ENCODE measurements around the gene TMPRSS3. TPM values are rescaled to one million over a fixed set of nuclear protein-coding genes. Genes with fewer than 3 reads are reported as not detected.

The TMPRSS3 gene
- total RNA-seq, 1 donor from 2014 or later: not detected

- DNase-seq (no peak), ATAC-seq (ENCODE audit: poor library complexity) (no peak)
- intact Hi-C loops (cut with DNase I): no loop called here
Observed at GRCh38 chr21:42364304-42364865, 31.5 kb downstream of the TMPRSS3 start.

DNA sequence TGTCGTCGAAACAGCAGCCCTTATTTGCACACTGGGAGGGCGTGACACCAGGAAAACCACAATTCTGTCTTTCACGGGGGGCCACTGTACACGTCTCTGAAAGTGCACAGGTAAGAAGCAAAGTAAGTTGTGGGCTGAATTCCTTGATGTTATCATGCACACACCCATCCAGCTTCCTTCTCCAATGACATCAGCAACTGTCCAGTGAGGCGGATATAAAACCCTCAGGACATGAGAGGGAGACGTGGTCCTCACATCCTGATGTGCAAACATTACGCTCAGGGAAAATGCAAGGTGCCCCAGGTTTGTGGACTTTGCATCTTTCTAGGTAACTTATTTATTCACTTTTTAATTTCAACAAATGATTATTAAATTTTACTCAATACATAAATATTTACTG is 32.5 kb downstream of the TMPRSS3 start:
- ATAC-seq (ENCODE audit: poor library complexity): no peak
- intact Hi-C loops (cut with DNase I): no loop called here
- no peak for DNase-seq

DNA sequence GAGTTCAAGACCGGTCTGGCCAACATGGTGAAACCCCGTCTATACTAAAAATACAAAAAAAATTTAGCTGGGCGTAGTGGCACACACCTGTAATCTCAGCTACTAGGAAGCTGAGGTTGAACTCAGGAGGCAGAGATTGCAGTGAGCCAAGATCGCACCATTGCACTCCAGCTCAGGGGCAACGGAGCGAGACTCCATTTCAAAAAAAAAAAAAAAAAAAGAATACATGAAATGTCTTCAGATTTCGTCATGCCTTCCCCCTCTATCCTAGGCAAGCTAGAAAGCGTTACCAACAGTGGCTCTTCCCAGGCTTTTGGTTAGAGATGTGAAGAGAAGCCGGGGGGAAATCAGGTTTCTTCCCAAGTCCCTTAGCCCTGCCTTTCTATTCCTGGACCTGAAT is 33.2 kb downstream of the TMPRSS3 start:
- intact Hi-C loops (cut with DNase I): no loop called here
- ATAC-seq (ENCODE audit: poor library complexity): no peak
- no peak for DNase-seq

- ATAC-seq (ENCODE audit: poor library complexity): no peak
- intact Hi-C loops (cut with DNase I): no loop called here
- DNase-seq: no peak
Observed at GRCh38 chr21:42362198-42362597, 33.7 kb downstream of the TMPRSS3 start.

DNA sequence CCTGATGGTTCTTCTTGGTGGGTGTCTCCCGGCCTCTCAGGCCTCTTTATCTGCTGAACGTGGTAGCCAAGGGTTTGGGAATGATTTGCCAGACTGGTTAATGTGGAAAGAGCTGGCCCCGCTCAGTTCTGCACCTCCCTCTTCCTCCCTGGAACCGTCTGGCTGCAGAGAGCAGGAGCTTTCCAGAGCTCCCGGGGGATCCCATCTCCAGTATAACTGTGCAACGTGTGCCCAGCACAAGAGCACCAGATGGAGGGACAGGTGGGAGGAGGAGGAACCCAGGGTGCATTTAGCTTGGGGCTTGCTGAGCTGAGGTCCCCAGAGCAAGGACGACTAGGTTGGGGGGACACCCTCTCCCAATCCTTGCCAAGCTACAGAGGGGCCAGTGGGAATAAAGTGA is 34.6 kb downstream of the TMPRSS3 start:
- no peak for ATAC-seq (ENCODE audit: poor library complexity)
- no peak for DNase-seq
- intact Hi-C loops (cut with DNase I): no loop called here

- ATAC-seq (ENCODE audit: poor library complexity) (no peak), DNase-seq (peak; percentile 2)
- intact Hi-C loops (cut with DNase I): no loop called here
Observed at GRCh38 chr21:42360317-42360716, 35.5 kb downstream of the TMPRSS3 start.

- DNase-seq (peak; percentile 13), ATAC-seq (ENCODE audit: poor library complexity) (no peak)
Observed at GRCh38 chr21:42358937-42359336, 36.9 kb downstream of the TMPRSS3 start.

GRCh38 chr21:42358261-42358660 is 37.6 kb downstream of the TMPRSS3 start:
- DNase-seq: peak; percentile 18
- intact Hi-C loops (cut with DNase I): no loop called here

More at GRCh38 chr21:42358937-42359336, 36.9 kb downstream of the TMPRSS3 start:
- intact Hi-C loops (cut with DNase I): no loop called here

DNA sequence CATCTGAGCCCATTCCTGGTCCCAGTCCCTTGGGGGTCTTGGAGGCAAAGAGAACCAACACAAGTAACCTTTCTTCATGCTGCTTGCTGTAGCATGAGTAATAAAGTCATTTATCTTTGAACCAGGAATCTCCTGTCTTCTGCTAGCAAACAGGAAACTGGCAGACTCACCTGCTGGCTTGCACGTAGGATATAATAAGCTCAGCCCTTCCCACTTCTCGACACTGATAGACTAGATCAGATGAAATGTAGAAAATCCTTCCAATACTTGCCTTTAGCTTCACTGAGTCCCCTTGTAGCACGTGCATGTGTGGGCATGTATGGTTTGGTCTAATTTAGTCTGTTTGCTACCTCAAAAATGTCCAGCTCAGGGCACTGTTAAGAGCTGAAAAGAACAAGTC is 38.5 kb downstream of the TMPRSS3 start:
- ATAC-seq (ENCODE audit: poor library complexity) (no peak), DNase-seq (no peak)
- intact Hi-C loops (cut with DNase I): no loop called here

More at GRCh38 chr21:42358261-42358660, 37.6 kb downstream of the TMPRSS3 start:
- ATAC-seq (ENCODE audit: poor library complexity): no peak

DNA sequence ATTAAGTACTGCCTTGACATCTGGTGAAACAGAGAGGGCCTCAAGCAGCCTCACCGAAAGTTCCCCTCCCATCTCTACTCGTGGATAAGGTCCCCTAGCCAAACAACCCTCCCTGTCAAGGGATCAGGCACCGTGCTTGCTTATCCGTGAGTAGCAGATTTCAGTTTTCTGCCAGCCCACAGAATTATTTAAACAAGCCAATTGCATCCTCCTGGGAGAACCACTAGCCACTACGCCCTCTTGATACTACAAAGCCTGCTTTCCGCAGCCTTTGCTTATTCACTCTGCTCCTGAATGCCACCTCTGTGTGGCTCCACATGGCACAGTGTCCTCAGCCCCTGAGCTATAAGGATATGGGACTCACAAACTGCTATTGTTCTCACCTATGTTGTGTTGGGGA is 39.2 kb downstream of the TMPRSS3 start:
- intact Hi-C loops (cut with DNase I): no loop called here
- ATAC-seq (ENCODE audit: poor library complexity) (no peak), DNase-seq (no peak)

GRCh38 chr21:42356046-42356445 is 39.8 kb downstream of the TMPRSS3 start:
- intact Hi-C loops (cut with DNase I): no loop called here
- ATAC-seq (ENCODE audit: poor library complexity) (no peak), DNase-seq (no peak)

DNA sequence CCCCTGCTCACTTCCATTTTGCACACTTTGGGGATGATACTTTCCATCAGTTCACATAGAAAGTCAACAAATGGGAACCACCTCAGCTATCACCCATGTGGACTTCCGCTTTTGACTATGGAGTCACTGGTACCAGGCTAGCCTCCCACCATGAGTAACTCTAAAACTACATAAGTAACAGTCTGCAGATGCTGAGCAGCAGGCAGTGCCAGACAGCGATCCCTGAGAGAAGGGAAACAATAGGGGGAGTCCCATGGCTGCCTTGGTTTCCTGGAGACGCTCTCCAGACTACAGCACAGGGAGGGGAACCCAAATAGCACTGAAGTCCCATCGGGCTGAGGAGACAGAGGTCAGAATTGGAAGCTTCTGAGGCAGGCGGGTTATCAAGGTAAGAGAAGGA is 42.2 kb downstream of the TMPRSS3 start:
- ATAC-seq (ENCODE audit: poor library complexity): no peak
- no peak for DNase-seq
- intact Hi-C loops (cut with DNase I): no loop called here

DNA sequence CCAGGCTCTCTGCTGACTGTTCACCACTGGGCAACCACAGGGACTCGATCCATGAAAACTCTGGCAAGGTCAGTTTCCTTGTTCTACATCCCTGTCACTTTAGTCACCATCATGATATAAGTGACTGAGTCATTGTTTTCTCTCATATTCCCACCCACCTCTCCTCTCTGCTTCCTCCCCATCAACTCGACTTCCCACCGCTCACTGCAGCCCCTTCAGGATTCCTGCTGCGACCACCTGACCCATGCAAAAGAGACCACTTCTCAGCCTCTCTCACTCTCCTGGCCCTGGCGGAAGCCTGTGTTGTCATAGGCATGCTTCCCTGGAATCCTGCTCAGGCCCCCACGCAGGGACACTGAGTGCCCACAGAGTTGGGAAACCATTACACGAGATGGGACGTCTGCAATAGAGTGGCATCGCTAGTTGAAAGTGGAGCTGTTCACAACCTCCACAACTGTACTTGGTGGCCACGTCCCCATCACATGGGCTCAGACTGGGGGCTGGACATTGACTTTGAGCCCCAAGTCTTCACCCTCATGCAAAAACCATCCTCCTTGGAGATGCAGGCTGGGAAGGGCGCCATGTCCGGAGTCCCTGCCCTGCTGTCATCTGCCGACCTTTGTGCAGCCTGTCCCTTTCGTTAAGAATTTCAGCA is 43.3 kb downstream of the TMPRSS3 start:
- intact Hi-C loops (cut with DNase I): no loop called here
- ATAC-seq (ENCODE audit: poor library complexity) (no peak), DNase-seq (no peak)

DNA sequence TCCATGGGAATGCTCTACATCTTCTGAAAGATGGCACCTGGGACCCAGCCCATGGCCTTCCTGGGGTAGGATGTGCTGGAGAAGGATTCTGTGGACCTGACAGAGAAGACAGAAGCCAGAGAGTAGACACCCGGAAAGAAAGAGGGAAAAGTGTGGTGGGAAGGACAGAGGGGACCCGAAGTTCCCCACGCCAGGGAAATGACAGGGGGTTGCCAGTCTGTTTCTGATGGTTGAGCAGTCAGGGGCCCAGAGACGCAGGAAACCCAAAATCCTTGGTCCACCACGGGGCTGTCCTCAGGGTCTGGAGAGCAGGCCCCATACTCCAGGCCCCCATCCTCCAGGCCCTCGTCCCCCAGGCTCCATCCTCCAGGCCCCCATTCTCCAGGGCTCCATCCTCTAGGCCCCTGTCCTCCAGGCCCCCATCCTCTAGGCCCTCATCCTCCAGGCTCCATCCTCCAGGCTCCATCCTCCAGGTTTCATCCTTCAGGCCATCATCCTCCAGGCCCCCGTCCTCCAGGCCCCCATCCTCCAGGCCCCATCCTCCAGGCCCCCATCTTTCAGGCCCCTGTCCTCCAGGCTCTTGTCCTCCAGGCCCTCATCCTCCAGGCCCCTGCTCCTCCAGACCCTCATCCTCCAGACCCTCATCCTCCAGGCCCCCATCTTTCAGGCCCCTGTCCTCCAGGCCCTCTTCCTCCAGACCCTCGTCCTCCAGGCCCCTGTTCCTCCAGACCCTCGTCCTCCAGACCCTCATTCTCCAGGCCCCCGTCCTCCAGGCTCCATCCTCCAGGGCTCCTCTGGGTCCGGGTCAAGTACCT is 44.0 kb downstream of the TMPRSS3 start:
- DNase-seq (no peak), ATAC-seq (ENCODE audit: poor library complexity) (no peak)
- intact Hi-C loops (cut with DNase I): no loop called here

DNA sequence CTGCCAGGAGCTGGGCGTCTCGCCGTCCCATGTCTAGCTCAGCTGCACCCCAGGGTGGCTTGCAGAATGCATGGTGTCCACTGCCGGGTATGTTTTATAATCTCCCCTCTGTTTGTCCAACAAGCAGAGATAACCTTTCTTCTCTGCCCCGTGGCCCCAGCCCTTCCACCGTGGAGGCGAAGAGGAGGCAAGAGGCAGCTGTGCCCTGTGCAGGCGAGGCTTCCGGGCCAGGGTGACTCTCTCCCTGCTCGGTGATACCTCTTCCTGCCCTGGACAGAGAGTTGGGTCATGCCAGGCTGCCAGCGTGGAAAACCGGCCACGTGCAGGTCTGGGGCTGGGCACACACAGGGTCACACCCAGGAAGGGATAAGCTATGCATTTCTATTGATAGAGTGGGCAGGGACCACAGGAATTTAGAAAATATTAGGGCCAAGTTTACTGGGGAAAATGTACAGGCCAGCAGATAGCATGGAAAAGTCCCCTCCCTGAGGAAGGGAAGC is 44.9 kb downstream of the TMPRSS3 start, which contains the start of gene TFF2:
Gene TFF2, minus strand, starts transcription at position 68 of the 500 bp plus-strand sequence. Its CDS starts 37 bp downstream, at position 31.
- DNase-seq (no peak), ATAC-seq (ENCODE audit: poor library complexity) (no peak)
- intact Hi-C loops (cut with DNase I): no loop called here

DNA sequence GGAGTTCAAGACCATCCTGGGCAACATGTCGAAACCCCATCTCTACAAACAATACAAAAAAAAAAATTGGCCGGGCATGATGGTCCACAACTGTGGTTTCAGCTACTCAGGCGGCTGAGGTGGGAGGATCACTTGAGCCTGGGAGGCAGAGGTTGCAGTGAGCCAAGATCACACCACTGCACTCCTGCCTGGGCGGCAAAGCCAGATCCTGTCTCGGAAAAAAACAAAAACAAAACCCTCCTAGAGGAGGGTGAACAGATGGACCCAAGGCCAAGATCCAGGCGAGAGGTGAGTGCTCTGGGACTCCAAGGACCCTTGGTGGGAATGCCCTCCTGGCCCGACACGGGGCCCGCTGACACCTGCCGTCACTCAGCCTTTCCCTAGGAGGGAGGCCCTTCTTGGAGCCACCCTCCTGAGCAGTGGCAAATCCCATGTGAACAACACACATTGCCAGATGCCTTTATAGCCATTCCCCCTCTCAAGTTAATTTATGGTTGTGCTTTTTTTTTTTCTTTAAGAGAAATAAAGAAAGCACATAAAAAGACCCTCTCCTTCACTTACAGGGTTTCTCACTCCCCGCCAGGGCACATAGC is 45.4 kb downstream of the TMPRSS3 start:
- no peak for DNase-seq
- ATAC-seq (ENCODE audit: poor library complexity): no peak
- intact Hi-C loops (cut with DNase I): no loop called here

DNA sequence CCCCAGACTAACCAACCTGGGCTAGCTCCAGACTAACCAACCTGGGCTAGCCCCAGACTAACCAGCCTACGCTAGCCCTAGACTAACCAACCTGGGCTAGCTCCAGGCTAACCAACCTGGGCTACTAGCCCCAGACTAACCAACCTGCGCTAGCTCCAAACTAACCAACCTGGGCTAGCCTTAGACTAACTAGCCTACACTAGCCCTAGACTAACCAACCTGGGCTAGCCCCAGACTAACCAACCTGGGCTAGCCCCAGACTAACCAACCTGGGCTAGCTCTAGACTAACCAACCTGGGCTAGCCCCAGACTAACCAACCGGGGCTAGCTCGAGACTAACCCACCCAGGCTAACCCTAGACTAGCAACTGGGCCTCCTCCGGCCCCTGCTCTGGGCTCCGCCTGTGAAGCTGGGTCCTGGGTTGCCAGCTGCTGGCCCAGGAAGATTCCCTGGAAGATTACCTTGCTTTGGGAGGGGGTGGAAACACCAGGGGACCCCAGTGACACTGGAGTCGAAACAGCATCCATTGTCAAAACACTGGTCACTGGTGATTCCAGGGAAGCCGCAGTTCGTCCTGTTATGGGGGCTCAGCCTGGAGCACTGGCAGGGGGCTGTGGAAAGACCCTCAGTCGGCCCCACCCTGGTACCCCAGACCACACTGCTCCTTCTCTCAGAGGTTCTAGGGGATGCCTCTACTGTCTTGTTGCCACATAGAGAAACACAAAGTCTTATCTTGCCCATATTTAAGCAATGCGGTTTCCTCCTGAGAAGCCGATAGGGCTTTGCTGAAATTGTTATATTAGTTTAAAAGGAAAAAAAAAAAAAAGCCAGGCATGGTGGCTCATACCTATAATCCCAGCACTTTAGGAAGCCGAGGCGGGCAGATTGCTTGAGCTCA is 46.2 kb downstream of the TMPRSS3 start:
- no peak for ATAC-seq (ENCODE audit: poor library complexity)
- intact Hi-C loops (cut with DNase I): no loop called here
- DNase-seq: no peak

- DNase-seq (no peak), ATAC-seq (ENCODE audit: poor library complexity) (no peak)
- intact Hi-C loops (cut with DNase I): no loop called here
Observed at GRCh38 chr21:42348762-42349161, 47.1 kb downstream of the TMPRSS3 start.

All from Right ventricle myocardium superior (tissue), 1 donor.